ENCODE data around the gene OR2V1. TPM values are rescaled to one million over a fixed set of nuclear protein-coding genes. Genes with fewer than 3 reads are reported as not detected.

Gene OR2V1
- total RNA-seq, 1 experiment from 2014 or later: not detected

- ChIA-PET RAD21 (ENCODE audit: low non-redundant PET in 1 of 2, low total read pairs in 2 of 2, uncharacterized antibody in 2 of 2, unreplicated experiment in 2 of 2) (no interaction called here), CTCF (no interaction called here), POLR2A (no interaction called here)
- Histone ChIP-seq H3K27me3 (ENCODE audit: insufficient read depth, low read length) (no peaks in the 10 kb centered on the region), H3K9me2 (ENCODE audit: insufficient read depth) (no peaks in the 10 kb centered on the region), H3K36me3 (ENCODE audit: control insufficient read depth in 1 of 2, insufficient read depth in 2 of 2, low read length in 2 of 2) (no peaks in the 10 kb centered on the region), H3K9me3 (ENCODE audit: control insufficient read depth in 1 of 2, insufficient read depth in 1 of 2, low read depth in 1 of 2, low read length in 2 of 2) (no peaks in the 10 kb centered on the region), H2AFZ (ENCODE audit: low read depth, low read length, poor library complexity, severe bottlenecking) (no peak overlapping the region), H4K20me1 (ENCODE audit: insufficient read depth) (no peaks in the 10 kb centered on the region), H3K9ac (ENCODE audit: low read length) (no peak overlapping the region), H3K79me2 (ENCODE audit: insufficient read depth, low read length) (no peaks in the 10 kb centered on the region), H3K4me1 (ENCODE audit: control insufficient read depth in 1 of 2, insufficient read depth in 2 of 2, low read length in 2 of 2) (0 out of 4 replicates have a peak, but pooled peaks cover 0 to 4% of the 10 kb centered on the region in 2 experiments), H3K27ac (ENCODE audit: low read depth, low read length) (no peak overlapping the region), H3K4me3 (replicated peaks in 1 of 2; ENCODE audit: low read depth in 1 of 2, low read length in 2 of 2) (no peak overlapping the region), H3K4me2 (ENCODE audit: low read length) (peak overlapping the region; percentile 17; the same call in 1 of the 2 replicates)
- no TSS peak for BruUV-seq (replicated peaks)
- no peak for TF ChIP-seq RAD21 (IDR thresholded peaks at IDR 0.05; ENCODE audit: low read depth)
- no peak for TF ChIP-seq JUND (IDR thresholded peaks at IDR 0.05)
- TF ChIP-seq SIN3A (IDR thresholded peaks at IDR 0.05; ENCODE audit: low read depth): no peak
- no peak for TF ChIP-seq ZFX (IDR thresholded peaks at IDR 0.05)
- no peak for TF ChIP-seq REST (IDR thresholded peaks at IDR 0.05; ENCODE audit: low read depth)
- no peak for TF ChIP-seq CEBPB (IDR thresholded peaks at IDR 0.05; ENCODE audit: low read depth)
- no peak for TF ChIP-seq ELF1 (IDR thresholded peaks at IDR 0.05; ENCODE audit: borderline replicate concordance, low read depth)
- no peak for TF ChIP-seq EZH2phosphoT487 (IDR thresholded peaks at IDR 0.05; ENCODE audit: borderline replicate concordance)
- TF ChIP-seq ZNF274 (IDR thresholded peaks at IDR 0.05; ENCODE audit: low read depth, low read length): no peak
- no peak for TF ChIP-seq SP1 (IDR thresholded peaks at IDR 0.05; ENCODE audit: low read depth)
- no peak for TF ChIP-seq YY1 (IDR thresholded peaks at IDR 0.05; ENCODE audit: extremely low read depth, insufficient replicate concordance, low read depth, low read length)
- TF ChIP-seq CTCF (IDR thresholded peaks at IDR 0.05 in 2 of 3, conservative IDR thresholded peaks at IDR 0.05 in 1 of 3; ENCODE audit: borderline replicate concordance in 1 of 3, insufficient read depth in 1 of 3, low read depth in 2 of 3, low read length in 2 of 3): no peak
- no peak for TF ChIP-seq SRF (IDR thresholded peaks at IDR 0.05; ENCODE audit: low read depth)
- no peak for TF ChIP-seq POLR2AphosphoS5 (IDR thresholded peaks at IDR 0.05; ENCODE audit: low read depth, low read length)
- no peak for TF ChIP-seq CBX3 (IDR thresholded peaks at IDR 0.05; ENCODE audit: low read depth)
- no peak for TF ChIP-seq ATF3 (IDR thresholded peaks at IDR 0.05)
- no peak for TF ChIP-seq EGR1 (IDR thresholded peaks at IDR 0.05; ENCODE audit: low read depth)
- no peak for TF ChIP-seq EZH2 (IDR thresholded peaks at IDR 0.05)
- TF ChIP-seq FOSL1 (IDR thresholded peaks at IDR 0.05; ENCODE audit: low read depth): no peak
- TF ChIP-seq POLR2A (IDR thresholded peaks at IDR 0.05; ENCODE audit: borderline replicate concordance, extremely low read depth, insufficient read depth, insufficient read length): no peak
- no peak for DNase-seq (ENCODE audit: low read depth, low spot score)
- ATAC-seq: no peak
- intact Hi-C loops (cut with micrococcal nuclease): no loop called here
Observed at GRCh38 chr5:181105391-181106025, 25.5 kb downstream of the OR2V1 start.
